ENCODE data around the gene METTL1.

The METTL1 gene

GRCh38 chr12:57719777-57720605 is 51.9 kb downstream of the METTL1 start:
- H3K4me3 ChIP-seq (ENCODE audit: low read depth, low read length): no peak overlapping the region
- DNase-seq (ENCODE audit: low read depth): no peak
- TF ChIP-seq, protein P1, sequence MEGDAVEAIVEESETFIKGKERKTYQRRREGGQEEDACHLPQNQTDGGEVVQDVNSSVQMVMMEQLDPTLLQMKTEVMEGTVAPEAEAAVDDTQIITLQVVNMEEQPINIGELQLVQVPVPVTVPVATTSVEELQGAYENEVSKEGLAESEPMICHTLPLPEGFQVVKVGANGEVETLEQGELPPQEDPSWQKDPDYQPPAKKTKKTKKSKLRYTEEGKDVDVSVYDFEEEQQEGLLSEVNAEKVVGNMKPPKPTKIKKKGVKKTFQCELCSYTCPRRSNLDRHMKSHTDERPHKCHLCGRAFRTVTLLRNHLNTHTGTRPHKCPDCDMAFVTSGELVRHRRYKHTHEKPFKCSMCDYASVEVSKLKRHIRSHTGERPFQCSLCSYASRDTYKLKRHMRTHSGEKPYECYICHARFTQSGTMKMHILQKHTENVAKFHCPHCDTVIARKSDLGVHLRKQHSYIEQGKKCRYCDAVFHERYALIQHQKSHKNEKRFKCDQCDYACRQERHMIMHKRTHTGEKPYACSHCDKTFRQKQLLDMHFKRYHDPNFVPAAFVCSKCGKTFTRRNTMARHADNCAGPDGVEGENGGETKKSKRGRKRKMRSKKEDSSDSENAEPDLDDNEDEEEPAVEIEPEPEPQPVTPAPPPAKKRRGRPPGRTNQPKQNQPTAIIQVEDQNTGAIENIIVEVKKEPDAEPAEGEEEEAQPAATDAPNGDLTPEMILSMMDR (conservative IDR thresholded peaks at IDR 0.05; ENCODE audit: low read depth, low read length): no peak

- H3K4me3 ChIP-seq (ENCODE audit: low read depth, low read length): no peak overlapping the region
- DNase-seq (ENCODE audit: low read depth): no peak
- TF ChIP-seq, protein P1 (conservative IDR thresholded peaks at IDR 0.05; ENCODE audit: low read depth, low read length): no peak
Observed at GRCh38 chr12:57718641-57719528, 53.0 kb downstream of the METTL1 start.

Measured in choroid plexus epithelial cell (primary cell).